Bronchial epithelial cell (primary cell): Measurements from ENCODE around the gene CCM2. TPM values are rescaled to one million over a fixed set of nuclear protein-coding genes. Genes with fewer than 3 reads are reported as not detected.
A peak's percentile ranks its signal among the peaks of the same experiment; 100 is the strongest.

Experiments used
- DNase-seq: peaks from one replicate; pipeline ENCODE4 v3.0.0-alpha.2; 2010; ENCODE audit warnings: low read depth
- FAIRE-seq: peaks from 2 replicates; lab custom pipeline; 2011; peaks lifted over from hg19 to GRCh38; lab: Jason Lieb, UNC
- H3K27me3 ChIP-seq: 2 replicates; pipeline ENCODE4 v1.5.1; 2011; ENCODE audit warnings: low read length; ENCODE audit not compliant: control insufficient read depth, insufficient read depth
- H3K36me3 ChIP-seq: 2 replicates; pipeline ENCODE4 v1.5.1; 2011; ENCODE audit warnings: low read length; ENCODE audit not compliant: control insufficient read depth, insufficient read depth
- H3K4me3 ChIP-seq: 2 replicates; pipeline ENCODE4 v1.5.1; 2011; ENCODE audit warnings: mild to moderate bottlenecking, low read depth, low read length, control low read depth
- total RNA-seq: library from RNA; depleted of rRNA; stranded (reverse); fragments of >200 nt; gene quantifications from 2 replicates; pipeline ENCODE4 v1.2.1, GENCODE V29; 2014
- TF ChIP-seq, protein P1 (sequence below): IDR thresholded peaks from 2 replicates; pipeline ENCODE4 v1.5.1; 2011; ENCODE audit warnings: mild to moderate bottlenecking, moderate library complexity, low read length, control low read depth, inconsistent platforms; ENCODE audit not compliant: insufficient read depth, severe bottlenecking

The CCM2 gene
- total RNA-seq, 1 donor from 2014 or later = 45.0 TPM

DNA sequence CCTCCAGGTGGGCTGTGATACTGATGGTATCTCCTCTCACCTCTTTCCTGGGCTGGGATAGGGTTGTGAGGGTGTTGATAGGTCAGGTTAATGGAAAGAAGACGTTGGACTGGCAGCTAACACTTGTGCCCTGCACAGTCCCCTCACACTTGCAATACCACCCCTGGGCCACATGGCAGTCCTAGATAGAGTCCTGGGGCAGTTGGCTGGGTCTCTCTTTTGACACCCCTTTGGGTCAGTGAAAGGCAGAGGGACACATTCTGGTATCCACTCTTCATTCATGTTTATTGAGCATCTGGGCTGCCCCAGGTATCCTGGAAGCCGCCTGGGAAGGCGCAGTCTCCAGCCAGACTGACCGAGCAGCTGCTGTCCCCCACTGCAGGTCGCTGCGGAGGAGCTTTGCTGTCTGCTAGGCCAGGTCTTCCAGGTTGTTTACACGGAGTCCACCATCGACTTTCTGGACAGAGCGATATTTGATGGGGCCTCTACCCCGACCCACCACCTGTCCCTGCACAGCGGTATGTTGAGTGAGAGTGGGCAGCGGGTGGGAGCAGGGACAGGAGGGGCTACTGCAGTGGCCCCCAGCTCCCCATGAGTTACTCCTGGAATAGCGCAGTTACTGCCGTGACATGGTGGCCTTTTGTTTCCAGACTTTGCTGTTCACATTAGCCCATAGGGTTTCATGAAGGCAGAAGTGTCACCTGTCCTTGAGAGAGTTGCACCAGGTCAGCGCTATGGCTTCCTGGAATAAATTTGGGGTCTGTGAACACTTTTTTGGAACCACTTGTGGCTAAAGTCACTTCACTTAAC, 69.6 kb downstream of the CCM2 start:
- H3K27me3 ChIP-seq = no peaks in the 10 kb centered on the region
- no peak for FAIRE-seq
- H3K4me3 ChIP-seq = no peak overlapping the region
- TF ChIP-seq, protein P1, sequence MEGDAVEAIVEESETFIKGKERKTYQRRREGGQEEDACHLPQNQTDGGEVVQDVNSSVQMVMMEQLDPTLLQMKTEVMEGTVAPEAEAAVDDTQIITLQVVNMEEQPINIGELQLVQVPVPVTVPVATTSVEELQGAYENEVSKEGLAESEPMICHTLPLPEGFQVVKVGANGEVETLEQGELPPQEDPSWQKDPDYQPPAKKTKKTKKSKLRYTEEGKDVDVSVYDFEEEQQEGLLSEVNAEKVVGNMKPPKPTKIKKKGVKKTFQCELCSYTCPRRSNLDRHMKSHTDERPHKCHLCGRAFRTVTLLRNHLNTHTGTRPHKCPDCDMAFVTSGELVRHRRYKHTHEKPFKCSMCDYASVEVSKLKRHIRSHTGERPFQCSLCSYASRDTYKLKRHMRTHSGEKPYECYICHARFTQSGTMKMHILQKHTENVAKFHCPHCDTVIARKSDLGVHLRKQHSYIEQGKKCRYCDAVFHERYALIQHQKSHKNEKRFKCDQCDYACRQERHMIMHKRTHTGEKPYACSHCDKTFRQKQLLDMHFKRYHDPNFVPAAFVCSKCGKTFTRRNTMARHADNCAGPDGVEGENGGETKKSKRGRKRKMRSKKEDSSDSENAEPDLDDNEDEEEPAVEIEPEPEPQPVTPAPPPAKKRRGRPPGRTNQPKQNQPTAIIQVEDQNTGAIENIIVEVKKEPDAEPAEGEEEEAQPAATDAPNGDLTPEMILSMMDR = no peak
- DNase-seq = no peak
- H3K36me3 ChIP-seq = peaks cover 42% of the 10 kb centered on the region

DNA sequence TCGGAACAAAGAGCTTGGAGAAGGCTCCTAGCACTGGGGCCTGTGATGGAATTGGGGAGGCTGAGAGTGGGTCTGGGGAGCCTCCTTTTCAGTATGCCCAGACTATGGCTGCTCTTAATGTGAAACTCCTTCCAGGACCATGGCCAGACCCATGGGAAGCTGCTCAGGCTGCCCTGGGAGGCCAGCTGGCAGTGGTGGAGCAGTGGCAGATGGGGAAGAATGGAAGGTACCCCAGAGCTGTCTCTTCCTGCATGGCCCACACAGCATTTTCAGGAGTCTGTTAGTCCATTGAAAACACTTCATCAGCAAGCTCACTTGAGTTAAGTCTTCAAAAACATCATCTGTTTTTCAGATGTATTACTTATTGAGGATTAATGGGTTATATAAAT, 70.2 kb downstream of the CCM2 start:
- FAIRE-seq = no peak
- TF ChIP-seq, protein P1 = no peak
- DNase-seq = no peak

DNA sequence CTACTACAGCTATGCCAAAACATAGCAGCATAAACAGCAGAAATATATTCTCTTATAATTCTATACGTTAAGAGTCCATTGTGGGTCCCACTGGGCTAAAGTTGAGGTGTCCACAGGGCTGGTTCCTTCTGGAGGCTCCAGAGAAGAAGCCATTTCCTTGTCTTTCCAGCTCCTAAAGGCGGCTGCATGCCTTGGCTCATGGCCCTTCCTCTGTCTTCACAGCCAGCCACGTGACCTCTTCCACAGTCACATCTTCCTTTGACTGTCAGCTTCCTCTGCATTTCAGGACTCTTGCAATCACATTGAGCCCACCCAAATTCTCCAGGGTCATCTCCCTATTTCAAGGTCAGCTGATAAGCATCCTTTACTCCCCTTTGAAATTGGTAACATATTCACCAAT, 71.5 kb downstream of the CCM2 start:
- no peak for FAIRE-seq
- TF ChIP-seq, protein P1 = no peak
- H3K36me3 ChIP-seq = peaks cover 38% of the 10 kb centered on the region

More for the DNA sequence above, 70.2 kb downstream of the CCM2 start:
- Histone ChIP-seq H3K4me3 (no peak overlapping the region), H3K36me3 (peaks cover 41% of the 10 kb centered on the region), H3K27me3 (no peaks in the 10 kb centered on the region)

DNA sequence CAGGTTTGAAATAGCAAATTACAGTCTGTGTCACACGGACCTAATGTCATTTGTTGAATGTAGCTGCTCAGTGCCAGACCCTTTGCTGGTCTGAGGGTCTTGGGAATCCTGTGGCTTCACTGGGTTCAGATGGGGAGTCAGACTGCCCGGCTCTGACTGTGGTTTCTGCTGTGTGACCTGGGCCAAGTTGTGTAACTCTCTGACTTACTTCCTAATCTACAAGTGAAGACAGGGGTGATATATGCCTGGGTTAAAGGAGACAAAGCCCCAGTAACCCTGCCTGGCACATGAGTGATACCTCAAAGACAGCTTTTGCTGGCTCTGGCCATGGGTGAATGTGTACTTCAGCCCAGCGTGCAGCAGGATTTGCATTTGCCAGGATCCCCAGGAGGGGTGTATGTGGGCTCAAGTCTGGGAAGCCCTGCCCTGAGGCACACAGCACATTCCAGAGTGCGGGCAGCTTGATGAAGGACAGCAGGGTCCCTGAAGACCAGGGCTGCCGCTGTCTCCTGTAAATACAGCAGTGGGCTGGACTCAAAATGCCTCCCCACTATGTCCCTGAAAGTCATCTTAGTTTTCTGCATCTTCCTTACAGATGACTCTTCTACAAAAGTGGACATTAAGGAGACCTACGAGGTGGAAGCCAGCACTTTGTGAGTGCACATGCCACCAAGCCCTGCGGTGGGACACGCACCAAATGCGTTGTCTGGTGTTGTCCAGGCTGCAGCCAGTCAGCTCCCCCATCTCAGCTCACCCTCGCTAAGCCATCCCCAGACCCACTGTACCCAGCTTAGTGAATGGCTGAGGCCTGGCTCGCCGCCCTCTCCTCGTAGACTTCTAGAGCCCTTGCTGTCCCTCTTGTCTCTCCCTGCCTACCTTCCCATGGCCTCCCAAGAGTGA, 72.4 kb downstream of the CCM2 start:
- TF ChIP-seq, protein P1 = no peak
- H3K36me3 ChIP-seq = peaks cover 37% of the 10 kb centered on the region
- DNase-seq (no peak), FAIRE-seq (peak; percentile 60)
- H3K27me3 ChIP-seq = no peaks in the 10 kb centered on the region
- no peak overlapping the region for H3K4me3 ChIP-seq

More for the DNA sequence above, 71.5 kb downstream of the CCM2 start:
- H3K27me3 ChIP-seq = no peaks in the 10 kb centered on the region
- H3K4me3 ChIP-seq = no peak overlapping the region
- no peak for DNase-seq

DNA sequence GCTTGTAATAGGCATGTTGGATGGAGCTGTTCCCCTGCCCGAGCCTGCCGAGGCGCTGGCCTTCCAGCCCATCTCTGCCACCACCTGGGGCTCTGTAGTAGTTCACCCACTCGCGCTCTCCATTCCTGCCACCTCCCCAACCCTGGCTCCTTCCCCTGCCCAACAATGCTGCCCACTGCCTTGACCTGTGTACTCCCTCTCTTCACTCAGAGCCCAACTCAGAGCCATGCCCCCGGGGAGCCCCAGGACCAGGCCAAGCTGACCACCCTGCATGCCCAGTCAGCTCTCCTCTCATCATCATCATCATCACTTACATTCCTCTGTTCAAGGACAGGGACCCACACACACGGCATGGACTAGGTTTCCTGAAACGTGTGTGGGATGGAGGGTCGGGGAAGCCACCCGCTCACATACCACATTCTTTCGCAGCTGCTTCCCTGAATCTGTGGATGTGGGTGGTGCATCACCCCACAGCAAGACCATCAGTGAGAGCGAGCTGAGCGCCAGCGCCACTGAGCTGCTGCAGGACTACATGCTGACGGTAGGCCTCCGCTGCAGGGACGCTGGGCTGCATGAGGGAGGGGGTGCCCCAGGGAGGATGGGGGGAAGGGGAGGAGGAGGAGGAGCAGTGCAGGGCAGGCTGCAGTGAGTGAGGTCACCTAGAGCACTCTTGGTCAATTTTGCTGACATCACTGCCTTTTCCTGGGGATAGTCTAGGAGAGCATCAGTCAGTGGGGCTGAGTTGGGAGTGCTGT, 73.2 kb downstream of the CCM2 start:
- no peak for FAIRE-seq

More for the DNA sequence above, 73.2 kb downstream of the CCM2 start:
- peaks cover 34% of the 10 kb centered on the region for H3K36me3 ChIP-seq
- no peak overlapping the region for H3K4me3 ChIP-seq
- DNase-seq = no peak
- H3K27me3 ChIP-seq = no peaks in the 10 kb centered on the region
- TF ChIP-seq, protein P1 = no peak
